AG04449 (cell line): ENCODE data around the gene GM2A.

Experiments
- CTCF ChIA-PET: fragments of 350-600 bp; formaldehyde crosslinking; extraction: SDS; loops from one replicate; lab custom pipeline; 2021; ENCODE audit warnings: antibody characterized with exemption; lab: Yijun Ruan, JAX
- POLR2A ChIA-PET: fragments of 400-600, 350-600 bp; formaldehyde crosslinking; extraction: SDS; loops from one replicate; lab custom pipeline; 2020; ENCODE audit warnings: antibody characterized with exemption, inconsistent platforms; lab: Yijun Ruan, JAX
- DNase-seq: peaks from one replicate; pipeline ENCODE4 v3.0.0-alpha.2; 2010; ENCODE audit warnings: low read depth, low spot score
- H3K4me3 ChIP-seq: 2 replicates; pipeline ENCODE4 v1.5.1; 2011; ENCODE audit warnings: low read depth, mild to moderate bottlenecking, control low read depth, low read length
- CTCF ChIP-seq: IDR thresholded peaks from one replicate; pipeline ENCODE4 v1.5.1; 2011; ENCODE audit warnings: mild to moderate bottlenecking, moderate library complexity, low read length, control low read depth, inconsistent platforms; ENCODE audit not compliant: insufficient read depth; ENCODE audit errors: missing control alignments

GM2A gene

GRCh38 chr5:151252762-151253604, at the start of gene GM2A:
TSS of gene GM2A (plus strand) at chr5:151253185. CDS start at chr5:151253217, 32 bp downstream.
- TF ChIP-seq CTCF: no peak
- DNase-seq: peak; percentile 91
- CTCF ChIA-PET: interaction anchor here (0.8 to 2.3 kb wide), 5 partner anchors 10 to 193 kb away, joined by 3 to 8 read pairs (median 4); no protein-coding TSS in a partner anchor
- peak within 1 kb of the TSS; percentile 79 for H3K4me3 ChIP-seq
- POLR2A ChIA-PET: interaction anchor here (0.6 to 1.2 kb wide), 6 partner anchors 11 to 518 kb away, joined by 3 to 5 read pairs (median 4); partner anchors contain the start of genes CCDC69 and G3BP1

GRCh38 chr5:151204051-151204450, 48.9 kb upstream of the GM2A start:
- H3K4me3 ChIP-seq: no peak overlapping the region
- DNase-seq: no peak
- ChIA-PET CTCF (no interaction called here), POLR2A (no interaction called here)
- TF ChIP-seq CTCF: no peak

- DNase-seq: no peak
- ChIA-PET POLR2A (no interaction called here), CTCF (no interaction called here)
- no peak for TF ChIP-seq CTCF
- no peak overlapping the region for H3K4me3 ChIP-seq
Measured at GRCh38 chr5:151205411-151205810, 47.6 kb upstream of the GM2A start.

GRCh38 chr5:151208481-151208914, 44.5 kb upstream of the GM2A start:
- DNase-seq: no peak
- CTCF ChIA-PET: no interaction called here
- no peak overlapping the region for H3K4me3 ChIP-seq
- POLR2A ChIA-PET: no interaction called here
- no peak for TF ChIP-seq CTCF

- H3K4me3 ChIP-seq: no peak overlapping the region
- ChIA-PET CTCF (interaction anchor here (1.3 kb wide), 1 partner anchor 47 kb away, joined by 5 read pairs; no protein-coding TSS in a partner anchor), POLR2A (no interaction called here)
Measured at GRCh38 chr5:151212406-151212798, 40.6 kb upstream of the GM2A start.

More at GRCh38 chr5:151212406-151212798, 40.6 kb upstream of the GM2A start:
- DNase-seq: no peak
- no peak for TF ChIP-seq CTCF
